ENCODE results near the gene ZSWIM8.

- TF ChIP-seq POLR2A (IDR thresholded peaks at IDR 0.05) = no peak
- TF ChIP-seq CTCF (IDR thresholded peaks at IDR 0.05) = no peak
Observed at GRCh38 chr10:73759512-73760115, 25.8 kb upstream of the ZSWIM8 start.

All from Peyer's patch (tissue), 4 donors.